MV-4-11 (cell line): ENCODE results near the gene AASDH.
A peak's percentile ranks its signal among the peaks of the same experiment; 100 is the strongest.

Source experiments
- DNase-seq: peaks from one replicate; lab custom pipeline; 2025; lab: John Stamatoyannopoulos, UW

Gene AASDH

DNA sequence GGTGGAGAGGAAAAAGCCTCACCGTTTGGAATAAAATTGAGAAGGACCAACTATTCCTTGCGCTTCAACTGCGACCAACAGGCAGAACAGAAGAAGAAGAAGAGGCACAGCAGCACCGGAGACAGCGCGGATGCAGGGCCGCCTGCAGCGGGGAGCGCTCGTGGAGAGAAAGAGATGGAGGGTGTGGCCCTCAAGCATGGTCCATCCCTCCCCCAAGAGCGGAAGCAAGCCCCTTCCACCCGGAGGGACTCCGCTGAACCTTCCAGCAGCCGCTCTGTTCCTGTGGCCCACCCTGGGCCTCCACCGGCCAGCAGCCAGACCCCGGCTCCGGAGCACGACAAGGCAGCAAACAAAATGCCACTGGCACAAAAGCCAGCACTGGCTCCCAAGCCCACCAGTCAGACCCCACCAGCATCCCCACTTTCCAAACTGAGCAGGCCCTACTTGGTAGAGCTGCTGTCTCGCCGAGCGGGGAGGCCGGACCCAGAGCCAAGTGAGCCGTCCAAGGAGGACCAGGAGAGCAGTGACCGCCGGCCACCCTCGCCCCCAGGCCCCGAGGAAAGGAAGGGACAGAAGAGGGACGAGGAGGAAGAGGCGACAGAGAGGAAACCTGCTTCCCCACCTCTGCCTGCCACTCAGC is 71.2 kb downstream of the AASDH start:
- DNase-seq, result no peak

DNA sequence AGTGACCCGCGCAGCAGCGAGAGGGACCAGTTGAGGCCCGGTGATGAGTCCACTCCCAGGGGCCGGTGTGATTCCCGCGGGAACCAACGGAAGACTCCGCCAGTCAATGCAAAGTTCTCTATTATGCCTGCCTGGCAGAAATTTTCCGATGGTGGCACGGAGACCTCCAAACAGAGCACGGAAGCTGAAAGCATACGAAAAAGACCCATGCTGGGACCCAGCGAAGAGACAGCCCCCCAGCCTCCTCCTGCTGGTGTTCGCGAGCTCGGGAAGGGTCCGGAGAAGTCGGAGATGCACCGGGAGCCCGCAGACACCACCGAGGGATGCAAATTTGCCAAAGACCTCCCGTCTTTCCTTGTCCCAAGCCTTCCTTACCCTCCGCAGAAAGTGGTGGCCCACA is 71.7 kb downstream of the AASDH start:
- DNase-seq, result no peak

DNA sequence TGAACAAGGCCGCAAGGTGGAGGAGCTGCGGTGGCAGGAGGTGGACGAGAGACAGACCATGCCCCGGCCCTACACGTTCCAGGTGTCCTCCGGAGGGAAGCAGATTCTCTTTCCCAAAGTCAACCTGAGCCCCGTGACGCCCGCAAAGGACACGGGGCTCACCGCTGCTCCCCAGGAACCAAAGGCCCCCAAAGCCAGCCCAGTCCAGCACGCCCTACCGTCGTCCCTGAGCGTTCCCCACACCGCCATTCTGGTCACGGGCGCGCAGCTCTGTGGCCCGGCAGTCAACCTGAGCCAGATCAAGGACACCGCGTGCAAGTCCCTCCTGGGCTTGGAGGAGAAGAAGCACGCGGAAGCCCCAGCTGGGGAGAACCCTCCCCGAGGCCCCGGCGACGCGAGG is 72.2 kb downstream of the AASDH start:
- DNase-seq, result no peak

DNA sequence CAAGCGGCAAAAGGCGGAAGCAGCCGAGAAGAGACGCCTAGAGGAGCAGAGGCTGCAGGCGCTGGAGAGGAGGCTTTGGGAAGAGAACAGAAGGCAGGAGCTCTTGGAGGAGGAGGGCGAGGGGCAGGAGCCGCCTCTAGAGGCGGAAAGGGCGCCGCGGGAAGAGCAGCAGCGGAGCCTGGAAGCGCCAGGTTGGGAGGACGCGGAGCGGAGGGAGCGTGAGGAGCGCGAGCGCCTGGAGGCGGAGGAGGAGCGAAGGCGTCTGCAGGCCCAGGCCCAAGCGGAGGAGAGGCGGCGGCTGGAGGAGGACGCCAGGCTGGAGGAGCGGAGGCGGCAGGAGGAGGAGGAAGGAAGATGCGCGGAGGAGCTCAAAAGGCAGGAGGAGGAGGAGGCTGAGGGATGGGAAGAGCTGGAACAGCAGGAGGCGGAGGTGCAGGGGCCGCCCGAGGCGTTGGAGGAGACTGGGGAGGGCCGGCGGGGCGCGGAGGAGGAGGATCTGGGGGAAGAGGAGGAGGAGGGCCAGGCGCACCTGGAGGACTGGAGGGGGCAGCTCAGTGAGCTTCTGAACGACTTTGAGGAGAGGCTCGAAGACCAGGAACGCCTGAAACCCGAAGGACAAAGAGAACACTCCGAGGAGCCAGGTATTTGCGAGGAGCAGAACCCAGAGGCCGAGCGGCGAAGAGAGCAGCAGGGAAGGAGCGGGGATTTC is 72.9 kb downstream of the AASDH start:
- no peak for DNase-seq

DNA sequence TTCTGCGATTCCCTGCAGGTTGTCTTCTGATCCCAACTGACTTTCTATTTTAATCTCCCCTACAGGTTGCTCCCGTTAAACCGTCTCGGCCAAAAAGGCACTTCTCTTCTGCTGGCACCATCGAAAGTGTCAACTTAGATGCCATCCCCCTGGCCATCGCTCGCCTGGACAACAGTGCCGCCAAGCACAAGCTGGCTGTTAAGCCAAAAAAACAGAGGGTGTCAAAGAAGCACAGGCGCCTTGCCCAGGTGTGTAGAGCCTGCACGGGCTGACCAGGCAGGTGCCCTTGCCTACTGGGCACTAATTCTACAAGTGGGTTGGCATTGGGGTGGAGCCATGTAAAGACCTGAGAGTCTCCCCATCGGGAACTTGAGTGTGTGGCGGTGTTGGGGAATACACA is 74.2 kb downstream of the AASDH start:
- no peak for DNase-seq

DNA sequence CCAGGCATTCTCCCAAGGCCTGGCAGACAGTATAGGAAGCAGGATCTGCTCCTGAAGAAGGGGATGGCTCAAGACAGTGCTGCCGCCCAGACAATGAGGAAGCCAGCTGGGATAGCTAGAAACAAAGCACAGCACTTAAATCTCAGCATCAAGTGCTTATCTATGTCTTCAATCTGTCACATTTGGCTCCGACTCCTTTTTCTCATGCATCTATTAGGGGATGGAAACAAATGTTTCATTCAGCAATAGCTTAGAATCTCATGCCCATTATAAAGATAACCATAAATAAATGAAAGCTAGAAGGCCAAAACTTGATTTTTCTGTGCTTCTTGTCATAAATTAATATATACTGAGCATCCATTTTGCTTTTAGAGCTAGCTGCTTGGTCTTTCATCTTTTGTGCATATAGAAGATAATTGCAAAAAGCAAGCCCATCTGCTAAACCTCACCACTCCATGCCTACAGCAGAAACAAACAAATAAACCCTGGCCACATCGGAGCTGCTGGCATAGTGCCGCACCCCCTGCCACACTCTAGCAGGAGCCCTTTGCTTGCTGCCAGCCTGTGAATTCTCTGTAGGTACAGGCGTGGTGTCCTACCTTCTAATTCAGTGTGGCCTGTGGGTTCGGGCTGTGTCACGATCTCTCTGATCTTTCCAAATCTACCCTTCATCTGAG is 75.9 kb downstream of the AASDH start:
- DNase-seq, result no peak

DNA sequence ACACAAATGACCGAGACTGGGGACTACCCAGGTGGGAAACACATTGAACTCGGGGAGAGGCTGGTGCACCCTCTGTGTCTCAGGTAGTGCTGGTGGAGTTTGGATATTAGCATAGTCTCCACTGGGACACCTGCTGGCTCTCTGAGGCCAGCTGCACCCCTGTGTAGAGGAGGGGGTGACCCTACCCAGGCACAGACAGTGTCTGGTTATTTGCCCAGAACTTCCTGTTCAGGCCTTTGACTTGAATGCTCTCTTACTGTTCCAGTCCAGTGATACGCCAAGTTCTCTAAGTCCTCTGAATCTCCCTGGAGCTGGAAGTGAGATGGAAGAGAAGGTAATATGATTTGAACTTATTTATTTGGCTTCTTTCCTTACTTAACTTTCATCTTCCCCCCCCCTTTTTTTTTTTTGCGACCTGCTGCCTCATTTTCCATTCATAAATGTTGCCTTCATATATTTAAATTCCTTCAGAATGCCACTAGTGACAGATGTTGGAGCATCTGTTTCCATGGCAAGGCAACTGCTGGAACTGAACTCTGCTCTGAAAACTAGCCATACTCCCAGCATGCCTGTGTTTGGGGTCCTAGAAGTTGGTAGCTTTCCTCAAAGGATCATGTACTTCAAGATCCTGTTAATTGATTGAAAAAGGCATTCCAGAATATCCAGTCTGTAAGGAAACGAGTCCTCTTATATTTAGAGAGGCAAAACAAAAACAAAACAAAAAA is 76.7 kb downstream of the AASDH start:
- DNase-seq, result no peak

DNA sequence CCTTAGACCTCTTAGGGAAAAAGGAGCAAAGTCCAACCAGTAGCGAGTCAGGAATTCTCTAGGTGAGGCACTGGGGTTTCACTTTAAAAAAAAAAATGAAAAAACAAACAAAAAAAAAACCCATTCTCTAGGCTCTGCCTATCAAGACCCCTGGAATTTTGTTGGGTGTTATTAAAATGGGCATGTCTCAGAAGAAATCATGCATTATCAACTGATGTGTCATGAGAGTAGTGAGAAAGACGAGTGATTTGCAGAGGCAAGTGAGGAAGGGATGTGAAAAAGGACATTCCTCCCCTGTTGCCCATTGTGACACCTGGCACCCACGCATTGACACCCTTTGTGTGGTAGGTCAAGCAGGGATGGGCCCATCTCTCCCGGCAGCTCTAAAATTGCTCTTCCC is 78.9 kb downstream of the AASDH start:
- DNase-seq, result no peak

DNA sequence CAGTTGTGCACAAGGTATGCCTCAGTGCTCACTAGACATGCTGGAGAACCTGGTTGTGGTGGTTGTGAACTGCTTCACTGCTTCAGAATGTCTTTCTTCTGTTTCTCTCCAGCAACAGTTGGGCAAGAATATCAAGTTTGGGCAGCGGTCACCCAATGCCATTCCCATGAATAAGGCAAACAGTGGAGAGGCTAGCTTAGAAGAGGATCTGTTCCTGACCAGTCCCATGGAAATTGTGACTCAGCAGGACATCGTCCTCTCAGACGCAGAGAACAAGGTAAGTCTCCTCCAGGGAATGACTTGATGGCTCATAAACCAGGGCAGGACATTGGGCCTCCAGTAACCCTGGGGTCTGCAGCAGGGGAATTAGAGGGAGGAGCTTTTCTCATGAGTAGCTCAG is 79.9 kb downstream of the AASDH start:
- no peak for DNase-seq

DNA sequence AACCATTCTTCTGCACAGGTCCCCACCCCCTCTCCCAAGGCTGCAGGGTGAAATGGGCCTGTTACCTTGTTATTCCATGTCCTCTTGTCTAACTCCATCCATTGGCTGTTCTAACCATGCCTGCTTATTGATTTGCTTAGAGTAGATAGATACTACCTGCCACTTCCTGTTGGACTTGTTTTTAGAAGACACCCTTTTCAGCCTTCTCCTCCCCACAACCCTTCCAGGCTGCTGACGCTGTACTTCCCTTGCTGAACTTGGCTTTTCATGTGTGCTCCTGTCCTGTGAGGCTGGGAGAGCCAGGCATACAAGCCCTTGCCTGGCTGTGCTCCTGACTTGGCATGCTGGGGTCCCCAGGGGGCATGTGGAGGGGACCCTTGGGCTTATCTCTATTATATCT is 81.9 kb downstream of the AASDH start:
- DNase-seq, result no peak

DNA sequence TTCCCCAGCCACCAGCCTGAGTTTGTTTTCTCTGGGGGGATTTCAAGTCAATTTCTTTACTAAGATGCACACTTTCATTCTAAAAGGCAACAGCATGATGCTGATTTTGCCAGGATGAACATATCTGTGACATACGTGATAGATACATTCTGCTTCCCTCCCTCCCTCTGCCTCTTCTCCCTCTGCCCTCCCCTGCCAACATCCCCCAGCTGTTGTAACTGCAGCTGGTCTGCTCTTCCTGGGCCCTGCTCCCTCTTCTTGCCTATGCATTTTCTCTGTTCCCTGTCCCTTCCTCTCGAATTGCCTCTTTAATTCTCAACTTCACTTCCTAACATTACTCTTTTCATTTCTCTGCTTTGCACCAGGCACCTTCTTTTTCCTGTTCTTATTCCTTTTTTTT is 83.4 kb downstream of the AASDH start:
- no peak for DNase-seq

DNA sequence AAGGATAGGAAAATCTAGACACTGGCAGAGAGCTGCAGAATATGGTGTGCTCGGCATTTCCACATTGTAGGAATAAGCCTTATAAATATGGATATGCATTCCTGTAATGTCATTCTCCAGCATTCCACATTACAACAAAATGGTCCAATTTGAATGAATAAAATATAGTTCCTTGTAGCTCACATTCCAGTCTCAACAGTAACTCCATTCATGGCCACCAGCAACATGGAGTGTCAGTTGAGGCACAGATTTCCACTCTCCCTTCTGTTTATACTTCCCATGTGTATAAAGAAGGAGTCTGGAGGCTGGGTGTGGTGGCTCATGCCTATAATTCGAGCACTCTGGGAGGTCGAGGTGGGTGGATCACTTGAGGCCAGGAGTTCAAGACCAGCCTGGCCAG is 84.5 kb downstream of the AASDH start:
- DNase-seq, result no peak

DNA sequence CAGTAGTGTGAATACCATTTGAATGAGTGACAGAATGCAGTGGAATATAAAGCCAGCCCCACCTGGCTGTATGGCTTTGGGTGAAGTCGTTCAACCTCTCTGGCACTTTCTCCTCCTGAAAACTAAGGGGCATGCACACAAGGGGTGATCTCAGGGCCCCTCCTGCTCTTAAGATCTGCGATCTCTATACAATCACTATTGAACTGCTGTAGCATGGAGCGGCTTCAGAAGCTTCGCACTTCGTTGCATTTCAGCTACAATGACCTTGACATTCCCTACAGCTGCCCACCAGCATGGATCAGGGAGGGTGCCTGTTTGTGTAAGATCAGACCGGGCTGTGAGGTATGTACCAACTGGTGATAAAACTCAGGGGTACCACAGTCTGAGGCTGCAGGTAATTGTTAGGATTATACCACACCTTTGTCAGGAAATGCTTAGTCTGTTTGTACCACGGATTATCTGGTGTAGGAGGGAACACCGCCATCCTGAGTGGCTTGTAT is 85.2 kb downstream of the AASDH start:
- DNase-seq, result no peak

DNA sequence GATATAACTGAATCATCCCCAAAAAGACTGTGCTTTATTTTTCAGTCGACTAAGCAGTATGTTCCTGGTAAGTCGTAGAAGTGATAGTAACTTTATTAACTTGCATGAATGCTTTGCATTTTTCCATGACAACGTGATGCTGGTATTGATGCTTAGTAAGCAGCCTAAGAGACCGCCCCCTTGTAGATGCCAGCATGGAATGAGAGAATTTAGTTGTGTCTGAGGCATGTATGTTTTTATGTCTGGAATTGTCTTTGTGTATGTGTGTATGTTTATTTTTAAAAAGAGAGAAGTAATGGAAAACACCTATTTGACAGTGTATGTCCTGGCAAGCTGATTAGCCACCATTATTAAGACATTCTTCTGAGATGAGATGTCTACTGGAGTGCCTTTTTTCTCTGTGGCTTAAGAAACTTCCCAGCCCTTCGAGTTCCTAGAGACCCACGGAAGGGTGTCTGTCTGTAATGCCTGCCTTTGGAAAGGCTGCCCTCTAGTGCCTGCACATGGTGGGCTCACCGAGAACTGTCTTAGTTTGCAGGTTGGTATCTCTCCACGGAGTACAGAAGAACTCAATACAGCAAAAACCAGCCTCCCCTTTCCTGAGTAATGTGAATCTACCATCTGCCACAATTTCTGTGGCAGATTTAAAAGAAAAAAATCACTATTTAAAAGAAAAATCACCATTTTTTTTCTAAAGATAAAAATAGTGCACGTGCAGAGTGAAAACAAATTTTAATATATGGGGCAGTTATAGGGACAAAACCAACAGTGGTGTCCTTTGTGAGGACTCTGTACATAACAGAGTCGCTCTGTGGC is 85.9 kb downstream of the AASDH start:
- peak; percentile 53 for DNase-seq

DNA sequence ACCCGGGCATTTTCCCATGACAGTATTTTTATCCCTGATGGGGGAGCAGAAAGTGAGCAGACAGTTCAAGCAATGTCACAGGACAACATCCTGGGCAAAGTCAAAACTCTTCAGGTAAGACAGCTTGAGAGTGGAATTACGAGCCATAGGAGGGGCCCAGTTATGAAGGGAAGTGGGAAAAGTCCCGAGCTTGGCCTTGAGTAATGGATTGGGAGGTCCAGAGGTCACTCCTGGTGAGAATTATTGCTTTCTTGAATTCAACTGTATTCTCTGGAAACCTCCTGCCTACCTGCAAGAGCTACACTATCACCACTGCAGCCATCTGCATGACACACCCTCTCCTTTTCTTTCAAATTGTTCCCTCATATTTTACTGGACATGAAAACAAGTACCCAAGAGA is 89.1 kb downstream of the AASDH start:
- DNase-seq, result no peak

DNA sequence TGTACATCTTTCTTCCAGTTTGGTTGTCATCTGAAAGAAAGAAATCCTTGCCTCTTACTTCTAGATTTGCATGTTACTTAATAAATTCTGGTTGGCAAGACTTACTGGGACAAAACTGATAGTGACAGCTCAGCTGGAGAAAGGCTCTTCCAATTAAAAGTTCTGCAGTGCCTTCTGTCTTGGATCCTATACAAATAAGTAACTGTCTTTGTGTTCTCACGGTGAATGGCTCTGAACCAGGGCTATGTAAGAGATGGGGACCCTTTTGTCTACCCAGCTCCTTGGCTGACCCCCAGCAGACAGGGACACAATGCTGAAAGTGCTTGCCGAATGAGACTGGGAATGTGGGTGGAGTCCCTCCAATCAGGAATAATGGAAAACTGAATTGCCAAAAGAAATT is 89.5 kb downstream of the AASDH start:
- DNase-seq, result no peak

DNA sequence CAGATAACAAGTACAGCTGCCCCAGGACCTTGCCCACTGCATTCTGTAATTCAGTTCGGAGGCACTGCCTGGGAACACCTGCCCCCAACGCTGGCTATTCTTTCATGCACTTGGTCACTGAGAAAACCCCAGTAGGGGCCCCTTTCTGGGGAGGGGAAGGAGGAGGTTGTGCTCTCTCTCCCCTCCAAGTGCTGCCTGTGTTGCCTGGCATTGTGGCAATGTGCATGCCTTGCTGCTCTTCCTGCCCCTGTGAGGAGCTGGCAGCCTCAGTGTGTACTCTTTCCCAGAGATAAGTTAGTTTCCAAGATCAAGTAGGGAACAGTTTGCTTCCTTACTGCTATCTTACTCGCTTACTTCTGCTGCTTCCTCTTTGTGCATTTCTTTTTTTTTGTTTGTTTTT is 90.8 kb downstream of the AASDH start:
- DNase-seq, result no peak

DNA sequence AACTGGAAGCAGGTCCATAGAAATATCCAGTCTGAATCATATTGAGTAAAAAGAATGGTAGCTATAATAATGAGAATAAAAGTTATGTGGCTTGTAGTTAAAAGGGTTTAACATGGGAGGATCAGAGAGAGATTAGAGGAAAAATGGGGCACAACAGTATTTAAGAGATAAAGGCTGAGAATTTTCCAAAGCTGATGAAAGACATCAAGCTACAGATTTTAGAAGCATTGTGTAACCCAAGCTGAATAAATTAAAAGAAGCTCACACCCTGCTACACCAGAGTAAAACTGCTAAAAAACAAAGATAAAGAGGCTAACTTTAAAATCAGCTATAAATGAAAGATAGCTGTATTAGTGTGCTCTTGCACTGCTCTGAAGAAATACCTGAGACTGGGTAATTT is 94.2 kb downstream of the AASDH start:
- no peak for DNase-seq

DNA sequence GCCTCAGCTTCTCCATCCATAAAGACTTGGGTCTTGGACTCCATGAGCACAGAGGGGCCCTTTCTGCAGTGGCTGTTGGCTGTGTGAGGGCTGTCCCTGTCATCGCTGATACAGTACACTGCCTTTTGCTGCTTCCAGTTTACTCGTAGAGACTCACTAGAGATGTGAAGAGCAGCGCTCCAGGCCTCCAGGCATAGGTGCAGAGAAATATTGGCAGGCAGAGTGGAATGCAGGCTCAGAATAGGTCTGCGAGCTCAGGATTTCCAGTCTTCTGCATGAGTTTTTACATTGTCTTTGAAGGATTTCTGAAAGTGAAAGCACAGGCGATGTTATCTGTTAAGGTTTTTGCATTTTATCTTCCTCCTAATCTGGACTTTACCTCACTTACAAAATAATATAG is 97.4 kb downstream of the AASDH start:
- no peak for DNase-seq

DNA sequence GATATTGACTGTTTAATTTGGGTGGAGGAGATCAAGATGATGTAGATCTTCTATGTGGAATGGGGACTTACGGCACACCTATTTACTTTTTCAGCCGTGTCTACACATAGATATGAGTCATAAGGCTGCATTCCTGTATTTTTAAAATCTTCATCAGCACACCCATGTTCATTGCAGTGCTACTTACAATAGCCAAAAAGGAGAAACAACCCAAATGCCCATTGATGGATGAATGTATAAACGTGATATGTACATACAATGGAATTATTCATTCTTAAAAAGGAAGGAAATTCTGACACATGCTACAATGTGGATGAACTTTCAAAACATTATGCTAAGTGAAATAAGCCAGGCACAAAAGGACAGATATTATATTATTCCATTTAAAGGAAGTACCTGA is 98.6 kb downstream of the AASDH start:
- DNase-seq, result no peak
